Kidney glomerular epithelial cell (primary cell): Measurements from ENCODE around the gene C1orf167.

Experiments
- DNase-seq: peaks from one replicate; lab custom pipeline; 2025; lab: John Stamatoyannopoulos, UW

C1orf167 gene

DNA sequence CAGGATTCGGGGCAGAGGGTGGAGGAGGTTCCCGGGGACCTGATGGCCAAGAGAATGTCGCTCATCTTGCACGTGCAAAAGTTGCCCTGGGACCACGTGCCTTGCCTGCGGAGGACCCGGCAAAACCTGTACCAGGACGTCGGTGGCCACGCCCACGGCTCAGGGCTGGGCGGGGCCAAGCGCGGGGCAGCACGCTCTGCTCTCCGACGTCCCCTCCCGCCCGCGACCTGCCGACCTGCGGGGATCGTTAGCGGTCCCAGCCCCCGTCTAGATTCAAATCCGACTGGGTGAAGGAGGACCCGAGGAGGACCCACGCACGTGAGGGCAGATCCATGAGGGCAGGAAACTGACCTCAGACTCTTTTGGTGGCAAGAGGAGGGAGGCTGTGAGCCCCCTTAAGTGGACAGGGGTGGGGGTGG lies at the start of gene C1orf167:
Gene C1orf167, plus strand, starts transcription at position 206 of the 419 bp plus-strand sequence. CDS start 2,208 bp downstream, outside the sequence.
- DNase-seq: no peak

DNA sequence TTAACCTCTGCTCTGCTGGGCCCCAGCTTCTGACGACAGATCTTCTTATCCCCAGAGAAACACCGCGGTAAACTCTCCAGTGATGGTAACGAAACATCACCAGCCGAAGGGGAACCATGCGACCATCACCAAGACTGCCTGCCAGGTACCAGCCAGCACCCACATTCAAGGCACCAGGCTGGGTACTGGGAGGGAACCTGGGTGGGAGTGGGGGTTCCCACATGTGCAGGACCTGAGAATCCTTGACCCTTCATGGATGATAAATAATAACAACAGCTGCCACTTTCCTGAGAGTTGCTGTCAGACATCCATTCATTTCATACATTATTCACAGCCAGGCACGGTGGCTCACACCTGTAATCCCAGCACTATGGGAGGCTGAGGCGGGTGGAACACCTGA lies 49.7 kb upstream of the C1orf167 start:
- no peak for DNase-seq

- DNase-seq: no peak
Observed at GRCh38 chr1:11713095-11713494, 48.9 kb upstream of the C1orf167 start.

GRCh38 chr1:11714831-11715575 lies 47.0 kb upstream of the C1orf167 start:
- no peak for DNase-seq

DNA sequence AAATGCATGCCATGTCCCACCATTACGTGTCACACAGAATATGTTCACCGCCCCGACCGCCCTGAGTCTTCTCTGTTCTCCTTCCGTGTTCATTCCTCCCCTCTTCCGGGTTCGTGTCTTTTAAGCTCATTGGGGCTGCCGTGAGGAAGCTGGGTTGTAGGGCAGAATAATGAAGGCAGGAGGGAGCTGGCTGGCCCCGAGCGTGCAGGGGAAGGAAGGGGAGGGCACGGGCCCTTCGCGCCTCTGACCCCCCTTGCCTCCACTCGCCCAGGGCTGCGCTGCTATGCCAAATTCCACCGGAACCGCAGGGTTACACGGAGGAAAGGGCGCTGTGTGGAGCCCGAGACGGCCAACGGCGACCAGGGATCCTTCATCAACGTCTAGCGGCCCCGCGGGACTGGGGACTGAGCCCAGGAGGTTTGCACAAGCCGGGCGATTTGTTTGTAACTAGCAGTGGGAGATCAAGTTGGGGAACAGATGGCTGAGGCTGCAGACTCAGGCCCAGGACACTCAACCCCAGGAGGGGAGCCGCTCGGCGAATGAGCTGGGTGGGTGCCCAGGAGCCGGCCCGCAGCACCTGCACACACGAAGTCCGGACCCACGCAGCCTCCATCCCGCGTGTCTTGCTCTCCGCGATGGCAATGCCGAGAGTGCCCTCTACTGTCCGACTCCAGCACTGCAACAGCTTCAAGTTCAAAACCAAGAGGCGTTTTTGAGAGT lies 42.5 kb upstream of the C1orf167 start:
- peak; percentile 49 for DNase-seq

- no peak for DNase-seq
Observed at GRCh38 chr1:11720033-11720376, 42.0 kb upstream of the C1orf167 start.

- DNase-seq: no peak
Observed at GRCh38 chr1:11720525-11720924, 41.5 kb upstream of the C1orf167 start.

DNA sequence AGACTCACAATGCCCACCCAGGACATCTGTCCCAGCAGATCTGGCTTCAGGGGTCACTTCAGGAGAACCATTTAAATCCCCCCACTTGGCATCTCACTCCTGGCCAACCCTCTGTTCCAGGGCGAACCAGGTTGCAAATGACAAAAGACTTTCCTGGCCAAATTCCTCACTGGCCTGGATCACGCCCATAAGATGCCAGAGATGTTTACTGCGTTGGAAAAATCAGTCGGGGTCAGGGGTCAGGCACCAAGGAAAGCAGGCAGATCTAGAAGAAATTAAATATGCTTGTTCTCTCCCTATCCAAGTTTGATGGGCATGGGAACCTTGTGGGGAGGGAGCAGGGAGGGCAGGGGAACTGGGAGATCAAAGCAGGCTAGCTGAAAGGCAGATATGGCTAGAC lies 40.7 kb upstream of the C1orf167 start:
- no peak for DNase-seq

DNA sequence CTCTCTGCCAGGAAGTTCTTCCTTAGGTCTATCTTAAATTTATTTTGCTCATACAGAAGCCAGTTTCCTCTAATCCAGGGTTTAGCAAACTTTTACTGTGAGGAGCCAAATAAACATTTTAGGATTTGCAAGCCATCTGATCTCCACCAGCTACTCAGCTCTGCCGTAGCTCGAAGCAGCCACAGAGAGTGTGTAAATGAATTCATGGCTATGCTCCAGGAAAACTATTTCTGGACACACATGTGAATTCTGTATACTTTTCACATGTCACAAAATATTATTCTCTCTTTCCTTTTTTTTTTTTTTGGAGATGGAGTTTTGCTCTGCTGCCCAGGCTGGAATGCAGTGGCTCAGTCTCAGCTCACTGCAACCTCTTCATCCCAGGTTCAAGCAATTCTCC lies 39.5 kb upstream of the C1orf167 start:
- DNase-seq: no peak

DNA sequence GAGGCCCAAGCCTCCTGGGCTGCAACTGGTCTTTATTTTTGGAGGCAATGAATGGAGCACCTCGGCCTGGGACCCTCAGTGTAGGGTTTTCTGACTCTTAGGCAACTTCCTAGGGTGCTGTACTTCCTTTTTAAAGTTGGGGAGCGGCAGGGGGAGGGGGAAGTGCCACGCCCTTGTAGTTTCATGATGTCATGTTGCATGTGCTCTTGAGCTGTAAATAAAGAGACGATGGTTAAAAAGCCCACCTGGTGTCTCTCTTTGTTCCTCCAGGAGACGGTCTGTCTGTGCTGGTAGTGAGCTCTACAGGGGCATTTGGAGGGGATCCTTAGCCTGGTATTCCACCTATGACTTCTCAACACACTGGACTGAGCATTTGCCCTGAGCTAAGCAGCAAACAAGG lies 36.4 kb upstream of the C1orf167 start:
- DNase-seq: no peak

GRCh38 chr1:11727119-11727518 lies 34.9 kb upstream of the C1orf167 start:
- no peak for DNase-seq

DNA sequence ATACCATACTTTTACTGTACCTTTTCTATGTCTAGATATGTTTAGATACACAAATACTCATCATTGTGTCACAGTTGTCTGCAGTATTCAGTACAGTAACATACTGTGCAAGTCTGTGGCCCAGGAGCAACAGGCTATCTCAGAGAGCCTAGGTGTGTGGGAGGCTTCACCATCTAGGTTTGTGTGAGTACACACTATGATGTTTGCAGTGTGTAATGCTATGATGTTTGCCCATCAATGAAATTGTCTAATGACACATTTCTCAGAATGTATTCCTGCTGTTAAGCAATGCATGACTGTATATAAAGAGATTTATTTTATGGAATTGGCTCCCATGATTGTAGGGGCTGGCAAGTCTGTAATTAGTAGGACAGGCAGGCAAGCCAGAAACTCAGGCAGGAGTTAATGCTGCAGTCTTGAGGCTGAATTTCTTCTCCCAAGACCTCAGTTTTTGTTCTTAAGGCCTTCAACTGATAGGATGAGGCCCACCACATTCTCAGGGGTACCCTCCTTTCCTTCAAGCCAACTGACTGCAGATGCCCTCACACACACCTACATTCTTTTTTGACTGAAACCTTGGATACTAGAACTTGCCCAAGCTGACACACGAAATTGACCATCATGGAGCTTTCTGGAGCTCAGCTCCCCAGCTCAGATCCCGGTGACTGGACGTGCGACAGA lies 33.7 kb upstream of the C1orf167 start:
- peak; percentile 36 for DNase-seq

DNA sequence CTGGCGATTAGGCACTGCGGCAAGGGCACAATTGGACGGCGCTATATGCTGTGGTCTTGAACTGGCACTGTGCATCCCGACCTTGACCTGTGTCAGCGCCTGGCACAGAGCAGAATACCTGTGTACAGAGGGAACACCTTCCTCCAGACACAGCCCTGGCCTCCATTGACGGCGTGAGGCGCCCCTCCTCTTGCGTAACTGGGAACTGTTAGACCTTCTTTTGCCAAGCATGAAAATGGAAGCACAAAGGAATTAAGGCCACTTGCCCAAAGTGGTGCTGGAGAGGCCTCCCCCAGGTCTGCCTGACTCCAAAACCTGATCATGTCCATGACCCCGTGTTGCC lies 32.9 kb upstream of the C1orf167 start:
- DNase-seq: no peak

GRCh38 chr1:11729498-11730428 lies 32.2 kb upstream of the C1orf167 start:
- DNase-seq: peak; percentile 96

DNA sequence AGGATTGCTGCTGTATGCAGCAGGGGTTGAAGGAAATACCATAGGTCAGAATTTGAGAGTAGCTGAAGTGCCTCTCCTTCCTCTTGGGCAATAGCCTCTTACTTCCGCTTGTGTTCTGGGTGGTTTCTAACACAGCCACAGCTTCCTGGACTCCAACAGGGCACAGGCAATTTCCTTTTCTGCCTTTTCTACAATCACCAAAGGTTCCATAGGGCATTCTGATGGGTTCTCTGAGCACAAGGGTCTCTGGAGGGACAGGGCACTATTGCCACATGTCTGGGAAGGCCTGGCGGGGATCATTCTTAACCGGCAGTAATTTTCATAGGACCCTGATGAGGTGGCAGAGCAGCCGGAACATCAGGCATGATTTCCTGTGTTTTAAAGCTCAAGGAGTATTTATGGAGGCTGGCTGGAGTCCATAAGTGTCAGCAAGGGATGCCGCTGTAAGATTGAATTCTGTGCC lies 31.5 kb upstream of the C1orf167 start:
- DNase-seq: no peak

- peak; percentile 15 for DNase-seq
Observed at GRCh38 chr1:11731691-11732283, 30.2 kb upstream of the C1orf167 start.

- DNase-seq: no peak
Observed at GRCh38 chr1:11733306-11733705, 28.7 kb upstream of the C1orf167 start.

DNA sequence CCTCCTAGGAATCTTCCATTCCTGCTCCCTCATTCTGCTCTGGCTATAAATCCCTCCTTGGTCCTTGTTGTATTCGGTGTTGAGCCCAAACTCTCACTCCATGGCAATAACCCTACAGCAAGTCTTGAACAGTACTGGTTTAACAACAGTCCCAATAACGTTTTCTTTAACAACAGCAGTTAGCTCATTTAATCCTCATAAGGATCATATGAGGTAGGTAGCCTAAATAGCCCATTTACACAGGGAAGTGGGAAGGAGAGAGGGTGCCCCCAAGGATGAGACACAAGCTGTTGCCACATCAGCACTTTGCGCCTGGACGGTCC lies 26.5 kb upstream of the C1orf167 start:
- DNase-seq: no peak

GRCh38 chr1:11735854-11736745 lies 25.9 kb upstream of the C1orf167 start, which contains the start of gene AGTRAP:
Gene AGTRAP (plus strand): TSS chr1:11736136. CDS start chr1:11736209, 73 bp downstream.
- DNase-seq: peak; percentile 64
